Measurements from ENCODE around the gene KIF6.
A peak's percentile ranks its signal among the peaks of the same experiment; 100 is the strongest.

KIF6 gene

DNA sequence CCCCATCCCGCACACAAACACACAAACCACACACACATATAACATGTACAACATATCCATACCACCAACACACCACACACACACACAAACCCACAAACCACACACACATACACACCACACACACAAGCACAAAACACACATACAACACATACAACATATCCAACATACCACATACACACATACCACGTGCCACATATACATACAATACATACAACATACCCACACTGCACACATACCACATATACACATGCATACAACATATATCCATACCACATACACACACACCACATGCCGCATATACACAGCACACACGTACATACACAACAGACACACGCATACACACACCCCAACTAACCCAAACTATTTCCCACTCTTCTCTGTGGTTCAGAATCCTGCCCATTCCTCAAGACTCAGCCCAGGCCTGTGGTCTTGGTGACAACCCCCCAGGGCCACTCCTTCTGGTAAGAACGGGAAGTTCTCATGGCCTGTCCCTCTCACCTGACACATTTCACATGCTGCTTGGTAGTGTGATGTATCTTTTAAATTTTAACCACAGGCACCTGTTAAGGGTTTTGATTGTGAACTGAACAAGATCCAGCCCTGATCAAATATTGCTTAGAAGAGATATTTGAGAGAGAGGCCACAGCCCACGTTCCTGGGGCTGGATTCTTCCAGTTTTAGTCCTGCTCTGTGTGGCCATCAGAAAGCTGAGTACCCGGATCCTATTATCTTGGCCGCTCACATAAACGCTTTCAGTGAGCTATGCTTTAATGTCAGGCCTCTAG lies 346.8 kb downstream of the KIF6 start:
- no peaks in the 10 kb centered on the region for H3K36me3 ChIP-seq (ENCODE audit: insufficient read depth, low read length)
- DNase-seq (no peak), ATAC-seq (ENCODE audit: insufficient read depth, low read depth) (no peak)
- H3K27me3 ChIP-seq (ENCODE audit: insufficient read depth, low read length, poor library complexity), result no peaks in the 10 kb centered on the region
- no peak overlapping the region for H2AFZ ChIP-seq (ENCODE audit: low read depth, low read length)
- no peaks in the 10 kb centered on the region for H3K9me3 ChIP-seq (ENCODE audit: insufficient read depth, low read length, severe bottlenecking)
- no peak overlapping the region for H3K27ac ChIP-seq (ENCODE audit: low read length)
- H3K4me3 ChIP-seq (ENCODE audit: low read depth in 1 of 2, low read length in 2 of 2), result no peak overlapping the region
- no peak overlapping the region for H3K4me2 ChIP-seq (ENCODE audit: insufficient read depth, low read length)
- TF ChIP-seq, protein P1, sequence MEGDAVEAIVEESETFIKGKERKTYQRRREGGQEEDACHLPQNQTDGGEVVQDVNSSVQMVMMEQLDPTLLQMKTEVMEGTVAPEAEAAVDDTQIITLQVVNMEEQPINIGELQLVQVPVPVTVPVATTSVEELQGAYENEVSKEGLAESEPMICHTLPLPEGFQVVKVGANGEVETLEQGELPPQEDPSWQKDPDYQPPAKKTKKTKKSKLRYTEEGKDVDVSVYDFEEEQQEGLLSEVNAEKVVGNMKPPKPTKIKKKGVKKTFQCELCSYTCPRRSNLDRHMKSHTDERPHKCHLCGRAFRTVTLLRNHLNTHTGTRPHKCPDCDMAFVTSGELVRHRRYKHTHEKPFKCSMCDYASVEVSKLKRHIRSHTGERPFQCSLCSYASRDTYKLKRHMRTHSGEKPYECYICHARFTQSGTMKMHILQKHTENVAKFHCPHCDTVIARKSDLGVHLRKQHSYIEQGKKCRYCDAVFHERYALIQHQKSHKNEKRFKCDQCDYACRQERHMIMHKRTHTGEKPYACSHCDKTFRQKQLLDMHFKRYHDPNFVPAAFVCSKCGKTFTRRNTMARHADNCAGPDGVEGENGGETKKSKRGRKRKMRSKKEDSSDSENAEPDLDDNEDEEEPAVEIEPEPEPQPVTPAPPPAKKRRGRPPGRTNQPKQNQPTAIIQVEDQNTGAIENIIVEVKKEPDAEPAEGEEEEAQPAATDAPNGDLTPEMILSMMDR (IDR thresholded peaks at IDR 0.05; ENCODE audit: borderline replicate concordance, extremely low read depth, low read length, poor library complexity, severe bottlenecking), result no peak
- no peak for TF ChIP-seq EZH2 (IDR thresholded peaks at IDR 0.05; ENCODE audit: borderline replicate concordance, low read depth, low read length, severe bottlenecking)
- no peaks in the 10 kb centered on the region for H3K4me1 ChIP-seq (ENCODE audit: insufficient read depth, low read length)
- H3K9ac ChIP-seq (ENCODE audit: low read depth, low read length), result no peak overlapping the region
- H4K20me1 ChIP-seq (ENCODE audit: insufficient read depth, low read length), result no peaks in the 10 kb centered on the region
- H3K79me2 ChIP-seq (ENCODE audit: insufficient read depth, low read length), result no peaks in the 10 kb centered on the region

DNA sequence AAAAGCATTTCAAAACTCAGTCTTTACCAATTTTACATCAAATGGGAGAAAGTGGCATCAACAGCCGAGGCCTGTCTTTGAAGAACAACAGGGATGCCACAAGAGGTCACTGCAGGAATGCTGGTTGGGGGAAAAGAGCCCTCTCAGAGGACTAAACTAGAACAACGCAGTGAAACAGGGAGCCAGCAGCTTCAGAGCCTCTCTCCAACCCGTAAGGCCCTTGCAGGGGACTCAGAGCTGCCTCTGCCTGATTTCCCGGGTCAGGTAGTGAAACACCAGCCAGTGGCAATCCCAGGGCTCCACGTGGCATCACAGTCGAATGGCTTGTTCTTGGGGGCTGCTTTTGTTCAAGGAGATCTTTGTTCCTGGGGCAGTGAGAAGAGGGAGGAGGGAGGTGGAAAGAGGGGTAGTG lies 347.7 kb downstream of the KIF6 start:
- no peak overlapping the region for H3K27ac ChIP-seq (ENCODE audit: low read length)
- no peak for TF ChIP-seq EZH2 (IDR thresholded peaks at IDR 0.05; ENCODE audit: borderline replicate concordance, low read depth, low read length, severe bottlenecking)
- TF ChIP-seq, protein P1 (IDR thresholded peaks at IDR 0.05; ENCODE audit: borderline replicate concordance, extremely low read depth, low read length, poor library complexity, severe bottlenecking), result peak; percentile 55
- no peak overlapping the region for H2AFZ ChIP-seq (ENCODE audit: low read depth, low read length)
- H3K36me3 ChIP-seq (ENCODE audit: insufficient read depth, low read length), result no peaks in the 10 kb centered on the region
- DNase-seq (peak; percentile 15), ATAC-seq (ENCODE audit: insufficient read depth, low read depth) (no peak)
- no peaks in the 10 kb centered on the region for H3K4me1 ChIP-seq (ENCODE audit: insufficient read depth, low read length)
- H3K4me3 ChIP-seq (ENCODE audit: low read depth in 1 of 2, low read length in 2 of 2), result no peak overlapping the region
- no peaks in the 10 kb centered on the region for H3K27me3 ChIP-seq (ENCODE audit: insufficient read depth, low read length, poor library complexity)
- no peaks in the 10 kb centered on the region for H3K79me2 ChIP-seq (ENCODE audit: insufficient read depth, low read length)
- no peaks in the 10 kb centered on the region for H3K9me3 ChIP-seq (ENCODE audit: insufficient read depth, low read length, severe bottlenecking)
- H3K4me2 ChIP-seq (ENCODE audit: insufficient read depth, low read length), result no peak overlapping the region
- no peak overlapping the region for H3K9ac ChIP-seq (ENCODE audit: low read depth, low read length)
- no peaks in the 10 kb centered on the region for H4K20me1 ChIP-seq (ENCODE audit: insufficient read depth, low read length)

DNA sequence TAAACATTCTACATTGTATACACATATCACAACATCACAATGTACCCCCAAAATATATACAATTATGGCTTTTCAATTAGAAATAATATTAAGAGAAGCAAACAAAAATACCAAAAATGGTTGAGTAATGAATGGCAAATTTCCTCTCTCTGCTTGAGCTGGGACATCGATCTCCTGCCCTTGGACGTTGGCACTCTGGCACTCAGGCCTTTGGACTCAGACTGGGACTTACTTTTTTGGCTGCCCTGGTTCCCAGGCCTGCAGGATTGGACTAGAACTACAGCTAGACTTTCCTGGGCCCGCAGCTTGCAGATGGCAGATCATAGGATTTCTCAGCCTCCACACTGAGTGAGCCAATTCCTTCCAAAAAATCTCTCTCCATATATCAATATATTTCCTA lies 349.8 kb downstream of the KIF6 start:
- Histone ChIP-seq H3K9ac (ENCODE audit: low read depth, low read length) (no peak overlapping the region), H3K4me2 (ENCODE audit: insufficient read depth, low read length) (no peak overlapping the region), H2AFZ (ENCODE audit: low read depth, low read length) (no peak overlapping the region), H3K27ac (ENCODE audit: low read length) (no peak overlapping the region), H3K79me2 (ENCODE audit: insufficient read depth, low read length) (no peaks in the 10 kb centered on the region), H3K4me3 (ENCODE audit: low read depth in 1 of 2, low read length in 2 of 2) (no peak overlapping the region), H3K36me3 (ENCODE audit: insufficient read depth, low read length) (no peaks in the 10 kb centered on the region), H3K4me1 (ENCODE audit: insufficient read depth, low read length) (no peaks in the 10 kb centered on the region), H4K20me1 (ENCODE audit: insufficient read depth, low read length) (no peaks in the 10 kb centered on the region), H3K27me3 (ENCODE audit: insufficient read depth, low read length, poor library complexity) (no peaks in the 10 kb centered on the region), H3K9me3 (ENCODE audit: insufficient read depth, low read length, severe bottlenecking) (no peaks in the 10 kb centered on the region)
- ATAC-seq (ENCODE audit: insufficient read depth, low read depth), result no peak
- DNase-seq, result no peak
- TF ChIP-seq EZH2 (IDR thresholded peaks at IDR 0.05; ENCODE audit: borderline replicate concordance, low read depth, low read length, severe bottlenecking), result no peak
- TF ChIP-seq, protein P1 (IDR thresholded peaks at IDR 0.05; ENCODE audit: borderline replicate concordance, extremely low read depth, low read length, poor library complexity, severe bottlenecking), result no peak
